ENCODE measurements around the gene TSGA10.

TSGA10 gene

DNA sequence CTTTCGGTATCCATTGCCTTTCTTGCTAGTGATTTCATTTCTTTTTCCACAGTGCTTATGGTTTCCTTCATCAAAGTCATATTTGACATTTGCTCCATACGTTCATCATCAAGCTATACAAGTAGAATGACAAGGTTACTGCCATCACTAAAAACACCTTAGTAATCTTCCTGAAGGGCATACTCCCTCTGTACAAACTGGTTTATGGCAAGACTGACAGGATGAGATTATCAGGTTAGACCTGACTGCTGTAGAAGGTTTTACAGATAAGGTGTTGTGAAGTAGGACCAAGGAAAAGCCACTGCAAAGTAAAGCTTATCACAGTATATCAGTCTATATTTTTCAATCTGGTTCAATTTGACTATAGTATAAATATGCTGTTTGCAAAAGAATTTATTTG is 50.7 kb downstream of the TSGA10 start:
- CTCF ChIA-PET: no interaction called here
- Histone ChIP-seq H3K27ac (ENCODE audit: extremely low read depth, low read depth, low read length) (no peak overlapping the region), H3K9me3 (ENCODE audit: control insufficient read depth, insufficient read depth, low read depth, low read length) (no peaks in the 10 kb centered on the region), H3K4me1 (ENCODE audit: control insufficient read depth, insufficient read depth, low read length) (no peaks in the 10 kb centered on the region), H3K4me3 (ENCODE audit: low read depth, low read length) (no peak overlapping the region), H3K36me3 (ENCODE audit: control insufficient read depth in 2 of 2, insufficient read depth in 1 of 2, low read length in 2 of 2) (no peaks in the 10 kb centered on the region; a peak in 1 of 3 replicates)
- POLR2A ChIA-PET: interaction anchor here (0.6 kb wide), 1 partner anchor 19 kb away, joined by 3 read pairs; no protein-coding TSS in a partner anchor
- TF ChIP-seq, protein P1, sequence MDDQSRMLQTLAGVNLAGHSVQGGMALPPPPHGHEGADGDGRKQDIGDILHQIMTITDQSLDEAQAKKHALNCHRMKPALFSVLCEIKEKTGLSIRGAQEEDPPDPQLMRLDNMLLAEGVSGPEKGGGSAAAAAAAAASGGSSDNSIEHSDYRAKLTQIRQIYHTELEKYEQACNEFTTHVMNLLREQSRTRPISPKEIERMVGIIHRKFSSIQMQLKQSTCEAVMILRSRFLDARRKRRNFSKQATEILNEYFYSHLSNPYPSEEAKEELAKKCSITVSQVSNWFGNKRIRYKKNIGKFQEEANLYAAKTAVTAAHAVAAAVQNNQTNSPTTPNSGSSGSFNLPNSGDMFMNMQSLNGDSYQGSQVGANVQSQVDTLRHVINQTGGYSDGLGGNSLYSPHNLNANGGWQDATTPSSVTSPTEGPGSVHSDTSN (CRISPR knock-in tag; IDR thresholded peaks at IDR 0.05): no peak

DNA sequence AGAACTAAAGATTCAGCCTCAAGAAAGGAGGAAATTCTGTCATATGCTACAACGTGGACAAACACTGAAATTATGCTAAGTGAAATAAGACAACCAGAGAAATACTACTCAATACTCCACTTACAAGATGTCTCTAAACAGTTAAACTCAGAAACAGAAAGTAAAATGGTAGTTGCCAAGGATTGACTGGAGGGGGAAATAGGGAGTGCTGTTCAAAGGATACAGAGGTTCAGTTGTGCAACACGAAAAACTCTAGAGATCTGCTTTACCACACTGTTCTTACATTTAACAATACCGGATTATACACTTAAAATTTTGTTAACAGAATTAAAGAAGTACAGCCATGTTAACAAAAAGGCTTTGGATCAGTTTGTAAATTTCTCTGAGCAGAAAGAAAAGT is 53.0 kb downstream of the TSGA10 start:
- H3K9me3 ChIP-seq (ENCODE audit: control insufficient read depth, insufficient read depth, low read depth, low read length): no peaks in the 10 kb centered on the region
- H3K4me3 ChIP-seq (ENCODE audit: low read depth, low read length): no peak overlapping the region
- CTCF ChIA-PET: no interaction called here
- no peaks in the 10 kb centered on the region for H3K4me1 ChIP-seq (ENCODE audit: control insufficient read depth, insufficient read depth, low read length)
- POLR2A ChIA-PET: interaction anchor here (1.2 kb wide), 1 partner anchor 39 kb away, joined by 4 read pairs; no protein-coding TSS in a partner anchor
- H3K27ac ChIP-seq (ENCODE audit: extremely low read depth, low read depth, low read length): no peak overlapping the region
- TF ChIP-seq ZNF423 (tag by site-specific recombination; IDR thresholded peaks at IDR 0.05) (no peak), ZNF544 (tag by site-specific recombination; IDR thresholded peaks at IDR 0.05) (no peak), ZXDB (tag by site-specific recombination; IDR thresholded peaks at IDR 0.05) (no peak), ZNF558 (tag by site-specific recombination; IDR thresholded peaks at IDR 0.05) (no peak), ZNF169 (tag by site-specific recombination; IDR thresholded peaks at IDR 0.05) (no peak), ZNF350 (tag by site-specific recombination; IDR thresholded peaks at IDR 0.05) (no peak), ZSCAN23 (tag by site-specific recombination; IDR thresholded peaks at IDR 0.05) (no peak), ZNF221 (tag by site-specific recombination; IDR thresholded peaks at IDR 0.05; ENCODE audit: borderline replicate concordance) (no peak), ZIC2 (tag by site-specific recombination; IDR thresholded peaks at IDR 0.05) (no peak), ZBTB21 (tag by site-specific recombination; IDR thresholded peaks at IDR 0.05) (no peak), ZNF146 (tag by site-specific recombination; IDR thresholded peaks at IDR 0.05) (no peak), ZNF510 (tag by site-specific recombination; IDR thresholded peaks at IDR 0.05; ENCODE audit: insufficient replicate concordance) (no peak), SP7 (tag by site-specific recombination; IDR thresholded peaks at IDR 0.05) (no peak), YY1 (tag by site-specific recombination; IDR thresholded peaks at IDR 0.05) (no peak)
- TF ChIP-seq, protein P2, sequence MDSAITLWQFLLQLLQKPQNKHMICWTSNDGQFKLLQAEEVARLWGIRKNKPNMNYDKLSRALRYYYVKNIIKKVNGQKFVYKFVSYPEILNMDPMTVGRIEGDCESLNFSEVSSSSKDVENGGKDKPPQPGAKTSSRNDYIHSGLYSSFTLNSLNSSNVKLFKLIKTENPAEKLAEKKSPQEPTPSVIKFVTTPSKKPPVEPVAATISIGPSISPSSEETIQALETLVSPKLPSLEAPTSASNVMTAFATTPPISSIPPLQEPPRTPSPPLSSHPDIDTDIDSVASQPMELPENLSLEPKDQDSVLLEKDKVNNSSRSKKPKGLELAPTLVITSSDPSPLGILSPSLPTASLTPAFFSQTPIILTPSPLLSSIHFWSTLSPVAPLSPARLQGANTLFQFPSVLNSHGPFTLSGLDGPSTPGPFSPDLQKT (IDR thresholded peaks at IDR 0.05; ENCODE audit: borderline replicate concordance, low read depth, low read length): no peak
- TF ChIP-seq, protein P3, sequence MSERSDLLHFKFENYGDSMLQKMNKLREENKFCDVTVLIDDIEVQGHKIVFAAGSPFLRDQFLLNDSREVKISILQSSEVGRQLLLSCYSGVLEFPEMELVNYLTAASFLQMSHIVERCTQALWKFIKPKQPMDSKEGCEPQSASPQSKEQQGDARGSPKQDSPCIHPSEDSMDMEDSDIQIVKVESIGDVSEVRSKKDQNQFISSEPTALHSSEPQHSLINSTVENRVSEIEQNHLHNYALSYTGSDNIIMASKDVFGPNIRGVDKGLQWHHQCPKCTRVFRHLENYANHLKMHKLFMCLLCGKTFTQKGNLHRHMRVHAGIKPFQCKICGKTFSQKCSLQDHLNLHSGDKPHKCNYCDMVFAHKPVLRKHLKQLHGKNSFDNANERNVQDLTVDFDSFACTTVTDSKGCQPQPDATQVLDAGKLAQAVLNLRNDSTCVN (tag by site-specific recombination; optimal IDR thresholded peaks at IDR 0.05): no peak
- no peaks in the 10 kb centered on the region; a peak in 1 of 3 replicates for H3K36me3 ChIP-seq (ENCODE audit: control insufficient read depth in 2 of 2, insufficient read depth in 1 of 2, low read length in 2 of 2)

DNA sequence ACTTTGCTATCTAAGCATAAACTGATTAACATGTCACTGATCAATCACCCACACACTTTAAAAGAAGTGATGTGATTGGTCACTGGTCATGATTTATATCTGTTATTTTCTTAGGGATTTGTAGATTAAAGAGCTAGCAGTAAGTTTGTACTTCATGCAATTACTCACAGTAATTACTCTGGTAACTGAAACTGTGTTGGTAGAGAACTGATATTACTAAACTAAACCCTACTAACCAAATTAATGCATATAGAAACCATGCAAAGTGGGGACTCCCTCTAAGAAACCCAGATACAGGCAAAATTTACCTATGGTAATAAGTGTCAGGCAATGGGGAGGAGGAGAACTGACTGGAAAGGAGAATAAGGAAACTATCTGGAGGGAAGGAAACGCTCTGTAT is 58.0 kb downstream of the TSGA10 start:
- Histone ChIP-seq H3K27ac (ENCODE audit: extremely low read depth, low read depth, low read length) (no peak overlapping the region), H3K4me1 (ENCODE audit: control insufficient read depth, insufficient read depth, low read length) (no peaks in the 10 kb centered on the region), H3K36me3 (ENCODE audit: control insufficient read depth in 2 of 2, insufficient read depth in 1 of 2, low read length in 2 of 2) (no peaks in the 10 kb centered on the region), H3K4me3 (ENCODE audit: low read depth, low read length) (no peak overlapping the region), H3K9me3 (ENCODE audit: control insufficient read depth, insufficient read depth, low read depth, low read length) (no peaks in the 10 kb centered on the region)
- ChIA-PET POLR2A (no interaction called here), CTCF (no interaction called here)
- no peak for TF ChIP-seq OVOL3 (tag by site-specific recombination; IDR thresholded peaks at IDR 0.05)
- TF ChIP-seq ZNF768 (tag by site-specific recombination; IDR thresholded peaks at IDR 0.05): no peak
- no peak for TF ChIP-seq ZNF2 (tag by site-specific recombination; IDR thresholded peaks at IDR 0.05)
- TF ChIP-seq ZNF548 (tag by site-specific recombination; IDR thresholded peaks at IDR 0.05): no peak
- TF ChIP-seq SP2 (tag by site-specific recombination; IDR thresholded peaks at IDR 0.05): no peak
- TF ChIP-seq HOXA7 (CRISPR knock-in tag; IDR thresholded peaks at IDR 0.05; ENCODE audit: borderline replicate concordance): no peak
- no peak for TF ChIP-seq ZNF391 (tag by site-specific recombination; IDR thresholded peaks at IDR 0.05; ENCODE audit: borderline replicate concordance, low read depth)
- no peak for TF ChIP-seq ZNF530 (tag by site-specific recombination; IDR thresholded peaks at IDR 0.05; ENCODE audit: low read depth)
- TF ChIP-seq, protein P4, sequence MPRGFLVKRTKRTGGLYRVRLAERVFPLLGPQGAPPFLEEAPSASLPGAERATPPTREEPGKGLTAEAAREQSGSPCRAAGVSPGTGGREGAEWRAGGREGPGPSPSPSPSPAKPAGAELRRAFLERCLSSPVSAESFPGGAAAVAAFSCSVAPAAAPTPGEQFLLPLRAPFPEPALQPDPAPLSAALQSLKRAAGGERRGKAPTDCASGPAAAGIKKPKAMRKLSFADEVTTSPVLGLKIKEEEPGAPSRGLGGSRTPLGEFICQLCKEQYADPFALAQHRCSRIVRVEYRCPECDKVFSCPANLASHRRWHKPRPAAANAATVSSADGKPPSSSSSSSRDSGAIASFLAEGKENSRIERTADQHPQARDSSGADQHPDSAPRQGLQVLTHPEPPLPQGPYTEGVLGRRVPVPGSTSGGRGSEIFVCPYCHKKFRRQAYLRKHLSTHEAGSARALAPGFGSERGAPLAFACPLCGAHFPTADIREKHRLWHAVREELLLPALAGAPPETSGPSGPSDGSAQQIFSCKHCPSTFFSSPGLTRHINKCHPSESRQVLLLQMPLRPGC (tag by site-specific recombination; IDR thresholded peaks at IDR 0.05): no peak
- TF ChIP-seq ZXDB (tag by site-specific recombination; IDR thresholded peaks at IDR 0.05): no peak
- TF ChIP-seq ZNF670 (tag by site-specific recombination; IDR thresholded peaks at IDR 0.05; ENCODE audit: low read depth): no peak
- TF ChIP-seq ZNF324 (tag by site-specific recombination; IDR thresholded peaks at IDR 0.05): no peak
- TF ChIP-seq TCF7L2 (IDR thresholded peaks at IDR 0.05; ENCODE audit: borderline replicate concordance, low read depth, low read length): no peak
